ENCODE measurements around the gene PCDHA12. TPM values are rescaled to one million over a fixed set of nuclear protein-coding genes. Genes with fewer than 3 reads are reported as not detected.
"Not testable (repeated sequence)": the region's sequence is repeated elsewhere in the genome, so short reads cannot be mapped to it uniquely, and the experiment has no call there.

The PCDHA12 gene
- total RNA-seq, 2 experiments from 2014 or later = not detected

DNA sequence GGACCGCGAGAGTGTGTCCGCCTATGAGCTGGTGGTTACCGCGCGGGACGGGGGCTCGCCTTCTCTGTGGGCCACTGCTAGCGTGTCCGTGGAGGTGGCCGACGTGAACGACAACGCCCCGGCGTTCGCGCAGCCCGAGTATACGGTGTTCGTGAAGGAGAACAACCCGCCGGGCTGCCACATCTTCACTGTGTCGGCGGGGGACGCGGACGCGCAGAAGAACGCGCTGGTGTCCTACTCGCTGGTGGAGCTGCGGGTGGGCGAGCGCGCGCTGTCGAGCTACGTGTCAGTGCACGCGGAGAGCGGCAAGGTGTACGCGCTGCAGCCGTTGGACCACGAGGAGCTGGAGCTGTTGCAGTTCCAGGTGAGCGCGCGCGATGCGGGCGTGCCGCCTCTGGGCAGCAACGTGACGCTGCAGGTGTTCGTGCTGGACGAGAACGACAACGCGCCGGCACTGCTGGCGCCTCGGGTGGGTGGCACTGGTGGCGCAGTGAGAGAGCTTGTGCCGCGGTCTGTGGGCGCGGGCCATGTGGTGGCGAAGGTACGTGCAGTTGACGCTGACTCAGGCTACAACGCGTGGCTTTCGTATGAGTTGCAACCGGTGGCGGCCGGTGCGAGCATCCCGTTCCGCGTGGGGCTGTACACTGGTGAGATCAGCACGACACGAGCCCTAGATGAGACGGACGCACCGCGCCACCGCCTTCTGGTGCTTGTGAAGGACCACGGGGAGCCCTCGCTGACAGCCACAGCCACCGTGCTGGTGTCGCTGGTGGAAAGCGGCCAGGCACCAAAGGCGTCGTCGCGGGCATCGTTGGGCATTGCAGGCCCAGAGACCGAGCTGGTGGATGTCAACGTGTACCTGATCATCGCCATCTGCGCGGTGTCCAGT is 39.2 kb upstream of the PCDHA12 start:
- no peaks in the 10 kb centered on the region for H3K4me1 Mint-ChIP-seq (ENCODE audit: low read depth)
- TF ChIP-seq, protein P1, sequence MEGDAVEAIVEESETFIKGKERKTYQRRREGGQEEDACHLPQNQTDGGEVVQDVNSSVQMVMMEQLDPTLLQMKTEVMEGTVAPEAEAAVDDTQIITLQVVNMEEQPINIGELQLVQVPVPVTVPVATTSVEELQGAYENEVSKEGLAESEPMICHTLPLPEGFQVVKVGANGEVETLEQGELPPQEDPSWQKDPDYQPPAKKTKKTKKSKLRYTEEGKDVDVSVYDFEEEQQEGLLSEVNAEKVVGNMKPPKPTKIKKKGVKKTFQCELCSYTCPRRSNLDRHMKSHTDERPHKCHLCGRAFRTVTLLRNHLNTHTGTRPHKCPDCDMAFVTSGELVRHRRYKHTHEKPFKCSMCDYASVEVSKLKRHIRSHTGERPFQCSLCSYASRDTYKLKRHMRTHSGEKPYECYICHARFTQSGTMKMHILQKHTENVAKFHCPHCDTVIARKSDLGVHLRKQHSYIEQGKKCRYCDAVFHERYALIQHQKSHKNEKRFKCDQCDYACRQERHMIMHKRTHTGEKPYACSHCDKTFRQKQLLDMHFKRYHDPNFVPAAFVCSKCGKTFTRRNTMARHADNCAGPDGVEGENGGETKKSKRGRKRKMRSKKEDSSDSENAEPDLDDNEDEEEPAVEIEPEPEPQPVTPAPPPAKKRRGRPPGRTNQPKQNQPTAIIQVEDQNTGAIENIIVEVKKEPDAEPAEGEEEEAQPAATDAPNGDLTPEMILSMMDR (IDR thresholded peaks at IDR 0.05) = no peak
- POLR2A ChIA-PET = no interaction called here
- intact Hi-C loops (cut with micrococcal nuclease) = no loop called here
- peaks cover 3% of the 10 kb centered on the region for H3K36me3 Mint-ChIP-seq (ENCODE audit: low read depth)
- no peak for DNase-seq
- no peak overlapping the region for H3K4me3 Mint-ChIP-seq
- ATAC-seq = no peak
- H3K27me3 Mint-ChIP-seq = peaks cover 38% of the 10 kb centered on the region
- peaks cover 16% of the 10 kb centered on the region for H3K9me3 Mint-ChIP-seq
- no peak overlapping the region for H3K27ac Mint-ChIP-seq
- CTCF ChIA-PET = interaction anchor here (0.9 to 1.5 kb wide), 2 partner anchors 19 to 486 kb away, joined by 3 to 4 read pairs; no protein-coding TSS in a partner anchor

DNA sequence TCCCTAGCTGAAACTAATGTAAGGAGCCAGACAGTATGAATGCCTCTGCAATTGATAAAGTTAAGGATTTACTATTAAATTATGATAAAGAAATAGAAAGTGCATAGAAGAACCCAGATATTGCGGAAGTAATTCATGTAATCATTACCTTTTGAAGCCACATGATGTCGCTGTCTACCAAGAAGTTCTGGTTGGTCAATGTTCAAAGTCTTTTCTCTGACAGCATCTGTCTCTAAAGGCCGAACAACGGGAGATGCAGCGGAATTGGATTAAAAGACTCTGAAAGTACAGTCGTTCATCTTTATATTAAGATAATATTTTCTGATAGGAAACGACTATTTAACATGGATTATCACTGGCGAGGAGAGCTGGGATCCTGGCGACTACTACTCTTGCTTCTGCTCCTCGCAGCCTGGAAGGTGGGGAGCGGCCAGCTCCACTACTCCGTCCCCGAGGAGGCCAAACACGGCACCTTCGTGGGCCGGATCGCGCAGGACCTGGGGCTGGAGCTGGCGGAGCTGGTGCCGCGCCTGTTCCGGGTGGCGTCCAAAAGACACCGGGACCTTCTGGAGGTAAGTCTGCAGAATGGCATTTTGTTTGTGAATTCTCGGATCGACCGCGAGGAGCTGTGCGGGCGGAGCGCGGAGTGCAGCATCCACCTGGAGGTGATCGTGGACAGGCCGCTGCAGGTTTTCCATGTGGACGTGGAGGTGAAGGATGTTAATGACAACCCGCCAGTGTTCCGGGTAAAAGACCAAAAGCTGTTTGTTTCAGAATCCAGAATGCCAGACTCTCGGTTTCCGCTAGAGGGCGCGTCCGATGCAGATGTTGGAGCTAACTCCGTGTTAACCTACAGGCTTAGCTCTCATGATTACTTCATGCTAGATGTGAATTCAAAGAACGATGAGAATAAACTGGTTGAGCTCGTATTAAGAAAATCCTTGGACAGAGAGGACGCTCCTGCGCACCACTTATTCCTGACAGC is 33.8 kb upstream of the PCDHA12 start, which contains the start of gene PCDHA8:
Gene PCDHA8 (plus strand): TSS at position 210 of the 985 bp plus-strand sequence. CDS start 135 bp downstream, at position 345.
- POLR2A ChIA-PET = no interaction called here
- Mint-ChIP-seq H3K4me3 (no peak within 1 kb of the TSS), H3K36me3 (ENCODE audit: low read depth) (peaks cover 4% of the 10 kb centered on the region), H3K9me3 (peaks cover 8% of the 10 kb centered on the region), H3K4me1 (ENCODE audit: low read depth) (no peaks in the 10 kb centered on the region), H3K27me3 (peaks cover 17% of the 10 kb centered on the region), H3K27ac (no peak within 1 kb of the TSS)
- ATAC-seq (no peak), DNase-seq (peak; percentile 24)
- CTCF ChIA-PET = interaction anchor here (0.6 to 2.2 kb wide), 12 partner anchors 11 to 572 kb away, joined by 3 to 7 read pairs (median 4); partner anchors contain the start of genes PCDHA10, PCDHA5, PCDHA6 and PCDHGA10
- intact Hi-C loops (cut with micrococcal nuclease) = no loop called here
- TF ChIP-seq, protein P1 (IDR thresholded peaks at IDR 0.05) = peak; percentile 7

DNA sequence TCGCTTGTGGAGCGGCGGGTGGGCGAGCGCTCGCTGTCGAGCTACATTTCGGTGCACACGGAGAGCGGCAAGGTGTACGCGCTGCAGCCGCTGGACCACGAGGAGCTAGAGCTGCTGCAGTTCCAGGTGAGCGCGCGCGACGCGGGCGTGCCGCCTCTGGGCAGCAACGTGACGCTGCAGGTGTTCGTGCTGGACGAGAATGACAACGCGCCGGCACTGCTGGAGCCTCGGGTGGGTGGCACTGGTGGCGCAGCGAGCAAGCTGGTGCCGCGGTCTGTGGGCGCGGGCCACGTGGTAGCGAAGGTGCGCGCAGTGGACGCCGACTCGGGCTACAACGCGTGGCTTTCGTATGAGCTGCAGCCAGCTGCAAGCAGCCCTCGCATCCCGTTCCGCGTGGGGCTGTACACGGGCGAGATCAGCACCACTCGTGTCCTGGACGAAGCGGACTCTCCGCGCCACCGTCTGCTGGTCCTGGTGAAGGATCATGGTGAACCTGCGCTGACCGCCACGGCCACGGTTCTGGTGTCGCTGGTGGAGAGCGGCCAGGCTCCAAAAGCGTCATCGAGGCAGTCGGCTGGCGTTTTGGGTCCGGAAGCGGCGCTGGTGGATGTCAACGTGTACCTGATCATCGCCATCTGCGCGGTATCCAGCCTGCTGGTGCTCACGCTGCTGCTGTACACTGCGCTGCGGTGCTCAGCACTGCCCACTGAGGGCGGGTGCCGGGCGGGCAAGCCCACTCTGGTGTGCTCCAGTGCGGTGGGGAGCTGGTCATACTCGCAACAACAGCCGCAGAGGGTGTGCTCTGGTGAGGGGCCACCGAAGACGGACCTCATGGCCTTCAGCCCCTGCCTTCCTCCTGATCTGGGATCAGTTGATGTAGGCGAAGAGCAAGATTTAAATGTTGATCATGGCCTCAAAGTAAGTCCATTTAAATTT is 32.0 kb upstream of the PCDHA12 start:
- ATAC-seq (no peak), DNase-seq (no peak)
- peaks cover 16% of the 10 kb centered on the region for H3K9me3 Mint-ChIP-seq
- ChIA-PET POLR2A (no interaction called here), CTCF (no interaction called here)
- TF ChIP-seq, protein P1 (IDR thresholded peaks at IDR 0.05) = no peak
- intact Hi-C loops (cut with micrococcal nuclease) = no loop called here
- H3K27ac Mint-ChIP-seq = no peak overlapping the region
- no peak overlapping the region for H3K4me3 Mint-ChIP-seq
- no peaks in the 10 kb centered on the region for H3K4me1 Mint-ChIP-seq (ENCODE audit: low read depth)
- peaks cover 24% of the 10 kb centered on the region for H3K27me3 Mint-ChIP-seq
- peaks cover 4% of the 10 kb centered on the region for H3K36me3 Mint-ChIP-seq (ENCODE audit: low read depth)

DNA sequence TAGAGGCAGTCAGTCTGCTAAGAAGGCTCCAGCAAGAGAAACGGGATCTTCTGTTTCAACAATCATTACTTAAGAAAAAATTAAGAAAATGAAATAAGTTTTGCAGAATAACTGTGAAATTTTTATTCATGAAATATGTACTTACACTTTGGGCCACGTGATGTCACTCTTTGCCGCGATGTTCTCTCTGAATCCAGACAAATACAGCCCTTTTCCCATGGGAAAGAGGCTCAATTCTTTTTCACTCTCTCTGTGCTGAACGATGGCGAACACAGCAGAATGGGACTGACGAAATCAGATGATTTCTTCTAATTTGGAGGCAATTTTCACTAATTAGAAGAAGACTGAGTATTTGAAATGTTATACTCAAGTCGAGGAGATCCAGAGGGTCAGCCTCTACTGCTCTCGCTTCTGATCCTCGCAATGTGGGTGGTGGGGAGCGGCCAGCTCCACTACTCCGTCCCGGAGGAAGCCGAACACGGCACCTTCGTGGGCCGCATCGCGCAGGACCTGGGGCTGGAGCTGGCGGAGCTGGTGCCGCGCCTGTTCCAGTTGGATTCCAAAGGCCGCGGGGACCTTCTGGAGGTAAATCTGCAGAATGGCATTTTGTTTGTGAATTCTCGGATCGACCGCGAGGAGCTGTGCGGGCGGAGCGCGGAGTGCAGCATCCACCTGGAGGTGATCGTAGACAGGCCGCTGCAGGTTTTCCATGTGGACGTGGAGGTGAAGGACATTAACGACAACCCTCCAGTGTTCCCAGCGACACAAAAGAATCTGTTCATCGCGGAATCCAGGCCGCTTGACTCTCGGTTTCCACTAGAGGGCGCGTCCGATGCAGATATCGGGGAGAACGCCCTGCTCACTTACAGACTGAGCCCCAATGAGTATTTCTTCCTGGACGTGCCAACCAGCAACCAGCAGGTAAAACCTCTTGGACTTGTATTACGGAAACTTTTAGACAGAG is 26.7 kb upstream of the PCDHA12 start, which contains the start of gene PCDHA9:
Gene PCDHA9 (plus strand): TSS at position 244 of the 964 bp plus-strand sequence. CDS start 114 bp downstream, at position 358.
- not testable (repeated sequence) for H3K9me3 Mint-ChIP-seq

DNA sequence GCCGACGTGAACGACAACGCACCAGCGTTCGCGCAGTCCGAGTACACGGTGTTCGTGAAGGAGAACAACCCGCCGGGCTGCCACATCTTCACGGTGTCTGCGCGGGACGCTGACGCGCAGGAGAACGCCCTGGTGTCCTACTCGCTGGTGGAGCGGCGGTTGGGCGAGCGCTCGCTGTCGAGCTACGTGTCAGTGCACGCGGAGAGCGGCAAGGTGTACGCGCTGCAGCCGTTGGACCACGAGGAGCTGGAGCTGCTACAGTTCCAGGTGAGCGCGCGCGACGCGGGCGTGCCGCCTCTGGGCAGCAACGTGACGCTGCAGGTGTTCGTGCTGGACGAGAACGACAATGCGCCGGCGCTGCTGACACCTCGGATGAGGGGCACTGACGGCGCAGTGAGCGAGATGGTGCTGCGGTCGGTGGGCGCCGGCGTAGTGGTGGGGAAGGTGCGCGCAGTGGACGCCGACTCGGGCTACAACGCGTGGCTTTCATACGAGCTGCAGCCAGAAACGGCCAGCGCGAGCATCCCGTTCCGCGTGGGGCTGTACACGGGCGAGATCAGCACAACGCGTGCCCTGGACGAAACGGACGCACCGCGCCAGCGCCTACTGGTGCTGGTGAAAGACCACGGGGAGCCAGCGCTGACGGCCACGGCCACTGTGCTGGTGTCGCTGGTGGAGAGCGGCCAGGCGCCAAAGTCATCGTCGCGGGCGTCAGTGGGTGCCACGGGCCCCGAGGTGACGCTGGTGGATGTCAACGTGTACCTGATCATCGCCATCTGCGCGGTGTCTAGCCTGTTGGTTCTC is 25.1 kb upstream of the PCDHA12 start:
- DNase-seq; H3K27ac Mint-ChIP-seq; intact Hi-C loops (cut with micrococcal nuclease); H3K36me3 Mint-ChIP-seq (ENCODE audit: low read depth); ATAC-seq; H3K4me1 Mint-ChIP-seq (ENCODE audit: low read depth); H3K9me3 Mint-ChIP-seq; POLR2A ChIA-PET; H3K4me3 Mint-ChIP-seq; CTCF ChIA-PET: not testable (repeated sequence)
- H3K27me3 Mint-ChIP-seq = peaks cover 21% of the 10 kb centered on the region

More for the DNA sequence above, 26.7 kb upstream of the PCDHA12 start, which contains the start of gene PCDHA9:
- intact Hi-C loops (cut with micrococcal nuclease); H3K4me1 Mint-ChIP-seq (ENCODE audit: low read depth); H3K36me3 Mint-ChIP-seq (ENCODE audit: low read depth); H3K4me3 Mint-ChIP-seq; POLR2A ChIA-PET; H3K27ac Mint-ChIP-seq; ATAC-seq; DNase-seq; CTCF ChIA-PET: not testable (repeated sequence)
- H3K27me3 Mint-ChIP-seq = peaks cover 18% of the 10 kb centered on the region

All from activated CD8-positive, alpha-beta T cell treated with anti-CD3 and anti-CD28 coated beads for 36 hours (primary cell).